Body of pancreas (tissue), 4 donors: Measurements from ENCODE around the gene HUWE1. TPM values are rescaled to one million over a fixed set of nuclear protein-coding genes. Genes with fewer than 3 reads are reported as not detected.

Experiments used
- ATAC-seq: fragments of 150-250 bp; one replicate; pipeline ENCODE4 v1.9.1; 2016
- DNase-seq, 4 donors: peaks; one replicate each; pipeline ENCODE4 v3.0.0-alpha.2; 2019
- H3K27ac ChIP-seq, 4 donors: fragments of 200-600 bp; sonication (generic); 1 replicate in 3 of 4; 2 replicates in 1 of 4; pipeline versions ENCODE4 v1.5.1 to v1.6.1; 2016 to 2019; ENCODE audit warnings: mild to moderate bottlenecking in 1 of 4, mixed read lengths in 1 of 4, moderate library complexity in 1 of 4
- H3K27me3 ChIP-seq, 2 donors: fragments of 200-600 bp; sonication (generic); one replicate each; pipeline ENCODE4 v1.6.0; 2016; ENCODE audit warnings: mild to moderate bottlenecking in 1 of 2
- H3K36me3 ChIP-seq, 2 donors: fragments of 200-600 bp; sonication (generic); replicated peaks in 1 of 2; 2 replicates each; pipeline ENCODE4 v1.5.1; 2016; ENCODE audit warnings: low read depth in 2 of 2; ENCODE audit not compliant: insufficient read depth in 1 of 2
- H3K4me1 ChIP-seq: fragments of 200-600 bp; sonication (generic); one replicate; pipeline ENCODE4 v1.6.0; 2016
- H3K4me3 ChIP-seq, 2 donors: fragments of 200-600 bp; sonication (generic); 1 replicate in 1 of 2; 2 replicates in 1 of 2; pipeline ENCODE4 v1.5.1; 2016 to 2019
- H3K9me3 ChIP-seq, 3 donors: fragments of 200-600 bp; sonication (generic); 1 replicate in 2 of 3; 2 replicates in 1 of 3; pipeline ENCODE4 v1.5.1; 2016
- CTCF ChIP-seq, 7 experiments: fragments of 450-650 bp in 4 of 7; fragments of 200-600 bp in 3 of 7; sonication (generic) in 3 of 7; IDR thresholded peaks; one replicate each; pipeline ENCODE4 v1.5.1; 2016 to 2019; ENCODE audit warnings: antibody characterized with exemption in 7 of 7
- POLR2A ChIP-seq, 3 donors: fragments of 450-650 bp; IDR thresholded peaks; one replicate each; pipeline ENCODE4 v1.6.1; 2016; ENCODE audit warnings: antibody characterized with exemption in 3 of 3, mild to moderate bottlenecking in 2 of 3
- WGBS, 2 donors: methylation state at CpG; one replicate each; pipeline ENCODE4 v1.1.5; 2017; 5-methylcytosine and 5-hydroxymethylcytosine counted together
- intact Hi-C: fragments of 100-400 bp; cut with DNase I; formaldehyde crosslinking; loops from one replicate; pipeline ENCODE4 v1.15.1; 2023
- total RNA-seq, 2 donors: library from RNA; depleted of rRNA; stranded (reverse); fragments of >200 nt; gene quantifications; one replicate each; pipeline ENCODE4 v1.1.0, GENCODE V29; 2016

Gene HUWE1
- total RNA-seq, 2 donors from 2014 or later, result 67.2 to 102 TPM

- intact Hi-C loops, result no loop called here
- TF ChIP-seq POLR2A (IDR thresholded peaks at IDR 0.05), result no peak
- no peak for TF ChIP-seq CTCF (IDR thresholded peaks at IDR 0.05)
- Histone ChIP-seq H3K36me3 (no peaks in the 10 kb centered on the region), H3K4me3 (peak overlapping the region; percentile 16 to 54), H3K27me3 (no peaks in the 10 kb centered on the region), H3K27ac (peak overlapping the region; percentile 70 to 89 (median 78)), H3K4me1 (peaks cover 6% of the 10 kb centered on the region), H3K9me3 (no peaks in the 10 kb centered on the region)
- 1 to 2% methylated on average over 4 of the region's 4 CpGs for WGBS, 2 donors
- DNase-seq (no peak), ATAC-seq (no peak)
Measured at GRCh38 chrX:53685711-53686110, 808 bp downstream of the HUWE1 start.

- ATAC-seq (no peak), DNase-seq (no peak)
- Histone ChIP-seq H3K4me3 (no peak overlapping the region), H3K27me3 (no peaks in the 10 kb centered on the region), H3K4me1 (peaks cover 6% of the 10 kb centered on the region), H3K27ac (peak overlapping the region; percentile 16 to 94 (median 88)), H3K36me3 (no peaks in the 10 kb centered on the region), H3K9me3 (no peaks in the 10 kb centered on the region)
- WGBS, 2 donors, result 3 to 4% methylated on average over 10 to 18 of the region's 18 CpGs
- no peak for TF ChIP-seq POLR2A (IDR thresholded peaks at IDR 0.05)
- TF ChIP-seq CTCF (IDR thresholded peaks at IDR 0.05), result no peak
- intact Hi-C loops, result no loop called here
Measured at GRCh38 chrX:53684415-53685192, 1.9 kb downstream of the HUWE1 start.

GRCh38 chrX:53683556-53684414 is 2.7 kb downstream of the HUWE1 start:
- ATAC-seq (peak; percentile 88), DNase-seq (peak; percentile 92 to 96 (median 94))
- intact Hi-C loops, result no loop called here
- TF ChIP-seq POLR2A (IDR thresholded peaks at IDR 0.05) (peak; percentile 56 to 83 (median 79)), CTCF (IDR thresholded peaks at IDR 0.05) (peak in 1 of 7 experiments; percentile 29)
- WGBS, 2 donors, result 0% methylated on average over 32 to 57 of the region's 80 CpGs
- peaks cover 6% of the 10 kb centered on the region for H3K4me1 ChIP-seq
- peak overlapping the region; percentile 82 to 94 (median 88) for H3K27ac ChIP-seq
- no peaks in the 10 kb centered on the region for H3K27me3 ChIP-seq
- H3K9me3 ChIP-seq, result no peaks in the 10 kb centered on the region
- H3K36me3 ChIP-seq, result no peaks in the 10 kb centered on the region
- H3K4me3 ChIP-seq, result peak overlapping the region; percentile 27 to 37

- H3K9me3 ChIP-seq, result no peaks in the 10 kb centered on the region
- TF ChIP-seq CTCF (IDR thresholded peaks at IDR 0.05) (no peak), POLR2A (IDR thresholded peaks at IDR 0.05) (no peak)
- ATAC-seq (no peak), DNase-seq (peak in 3 of 4 donors; percentile 24 to 28 (median 25))
- H3K27me3 ChIP-seq, result no peaks in the 10 kb centered on the region
- peaks cover 6% of the 10 kb centered on the region for H3K4me1 ChIP-seq
- intact Hi-C loops, result no loop called here
- H3K4me3 ChIP-seq, result peak overlapping the region; percentile 27 to 37
- H3K27ac ChIP-seq, result peak overlapping the region; percentile 82 to 94 (median 88)
- H3K36me3 ChIP-seq, result no peaks in the 10 kb centered on the region
- WGBS, 2 donors, result 3 to 4% methylated on average over 19 to 22 of the region's 24 CpGs
Measured at GRCh38 chrX:53682885-53683555, 3.5 kb downstream of the HUWE1 start.
